Hepatocyte (in vitro differentiated cells): ENCODE data around the gene MMGT1. TPM values are rescaled to one million over a fixed set of nuclear protein-coding genes. Genes with fewer than 3 reads are reported as not detected.

Source experiments
- DNase-seq: peaks from one replicate; pipeline ENCODE4 v3.0.0-alpha.2; 2016; ENCODE audit warnings: low spot score
- H2AFZ ChIP-seq: fragments of 200-600 bp; sonication (generic); 2 replicates; pipeline ENCODE4 v1.6.0; 2016; ENCODE audit warnings: antibody characterized with exemption, mild to moderate bottlenecking
- H3K27ac ChIP-seq: fragments of 200-600 bp; sonication (generic); 2 replicates; pipeline ENCODE4 v1.5.1; 2016; ENCODE audit warnings: mild to moderate bottlenecking
- H3K27me3 ChIP-seq: fragments of 200-600 bp; sonication (generic); 2 replicates; pipeline ENCODE4 v1.6.1; 2016
- H3K36me3 ChIP-seq: fragments of 200-600 bp; sonication (generic); replicated peaks from 2 replicates; pipeline ENCODE4 v1.5.1; 2016; ENCODE audit warnings: low read depth; ENCODE audit not compliant: insufficient read depth
- H3K4me1 ChIP-seq: fragments of 200-600 bp; sonication (generic); 2 replicates; pipeline ENCODE4 v1.5.1; 2016; ENCODE audit warnings: mild to moderate bottlenecking, moderate library complexity; ENCODE audit not compliant: insufficient read depth
- H3K4me2 ChIP-seq: fragments of 200-600 bp; sonication (generic); 2 replicates; pipeline ENCODE4 v1.6.0; 2016
- H3K4me3 ChIP-seq: fragments of 200-600 bp; sonication (generic); 2 replicates; pipeline ENCODE4 v1.5.1; 2016; ENCODE audit warnings: mild to moderate bottlenecking
- H3K79me2 ChIP-seq: fragments of 200-600 bp; sonication (generic); 2 replicates; pipeline ENCODE4 v1.6.0; 2017; ENCODE audit warnings: mild to moderate bottlenecking
- H3K9me2 ChIP-seq: fragments of 200-600 bp; sonication (generic); replicated peaks from 2 replicates; pipeline ENCODE4 v1.6.0; 2017; ENCODE audit warnings: mild to moderate bottlenecking; ENCODE audit not compliant: insufficient read depth
- H3K9me3 ChIP-seq: fragments of 200-600 bp; sonication (generic); 2 replicates; pipeline ENCODE4 v1.5.1; 2016; ENCODE audit warnings: low read depth, mild to moderate bottlenecking
- H4K20me1 ChIP-seq: fragments of 200-600 bp; sonication (generic); 2 replicates; pipeline ENCODE4 v1.6.0; 2016; ENCODE audit warnings: mild to moderate bottlenecking; ENCODE audit not compliant: insufficient read depth, poor library complexity, severe bottlenecking
- CTCF ChIP-seq: fragments of 200-600 bp; sonication (generic); IDR thresholded peaks from 2 replicates; pipeline ENCODE4 v1.5.1; 2016; ENCODE audit warnings: antibody characterized with exemption, mild to moderate bottlenecking; ENCODE audit not compliant: poor library complexity
- EZH2 ChIP-seq: fragments of 200-600 bp; sonication (generic); IDR thresholded peaks from 2 replicates; pipeline ENCODE4 v1.6.1; 2016; ENCODE audit warnings: antibody characterized with exemption, mild to moderate bottlenecking, borderline replicate concordance
- EZH2phosphoT487 ChIP-seq: fragments of 200-600 bp; sonication (generic); IDR thresholded peaks from one replicate; pipeline ENCODE4 v1.6.1; 2018; ENCODE audit warnings: antibody characterized with exemption, mild to moderate bottlenecking, low read depth, moderate library complexity; ENCODE audit not compliant: unreplicated experiment, severe bottlenecking
- WGBS: methylation state at CpG from one replicate; pipeline ENCODE4 v1.1.6; 2016; ENCODE audit warnings: low lambda C conversion rate; ENCODE audit errors: missing lambda C conversion rate; 5-methylcytosine and 5-hydroxymethylcytosine counted together
- polyA plus RNA-seq: library from polyadenylated mRNA; unstranded; fragments of >200 nt; fragmentation: Nextera tagmentation; extraction: Ambion mirVana; gene quantifications from 2 replicates; pipeline ENCODE4 v1.2.1, GENCODE V29; 2016
- total RNA-seq: library from RNA; depleted of rRNA; stranded (reverse); fragments of >200 nt; gene quantifications from 2 replicates; pipeline ENCODE4 v1.2.3, GENCODE V29; 2014

MMGT1 gene
- total and polyA plus RNA-seq, 2 experiments from 2014 or later, result 10.2 to 20.7 TPM

GRCh38 chrX:135975421-135975820, 1.6 kb upstream of the MMGT1 start:
- no peak for TF ChIP-seq CTCF
- no peak for TF ChIP-seq EZH2phosphoT487
- no peak for TF ChIP-seq EZH2

GRCh38 chrX:135974279-135974856, 580 bp upstream of the MMGT1 start:
- peak overlapping the region; percentile 58 for H3K27ac ChIP-seq
- H3K4me3 ChIP-seq, result no peak overlapping the region
- peaks cover 9% of the 10 kb centered on the region for H3K4me1 ChIP-seq
- peaks cover 34% of the 10 kb centered on the region for H3K79me2 ChIP-seq
- no peaks in the 10 kb centered on the region for H3K27me3 ChIP-seq
- peak overlapping the region; percentile 74 for H3K4me2 ChIP-seq
- no peak overlapping the region for H2AFZ ChIP-seq
- peak; percentile 85 for DNase-seq
- WGBS, result 44% methylated on average over 8 of the region's 32 CpGs
- no peaks in the 10 kb centered on the region for H3K36me3 ChIP-seq
- H3K9me3 ChIP-seq, result no peaks in the 10 kb centered on the region
- TF ChIP-seq CTCF (no peak), EZH2 (no peak), EZH2phosphoT487 (no peak)
- no peaks in the 10 kb centered on the region for H3K9me2 ChIP-seq
- no peaks in the 10 kb centered on the region for H4K20me1 ChIP-seq

More at GRCh38 chrX:135975421-135975820, 1.6 kb upstream of the MMGT1 start:
- Histone ChIP-seq H3K79me2 (peaks cover 25% of the 10 kb centered on the region), H3K9me3 (no peaks in the 10 kb centered on the region), H3K4me2 (no peak overlapping the region), H3K36me3 (no peaks in the 10 kb centered on the region), H3K9me2 (no peaks in the 10 kb centered on the region), H3K27me3 (no peaks in the 10 kb centered on the region), H2AFZ (no peak overlapping the region), H3K4me3 (no peak overlapping the region), H3K27ac (no peak overlapping the region), H3K4me1 (peaks cover 9% of the 10 kb centered on the region), H4K20me1 (no peaks in the 10 kb centered on the region)
- WGBS, result 76% methylated on average over 1 of the region's 1 CpG
- no peak for DNase-seq

GRCh38 chrX:135973025-135973547, 702 bp downstream of the MMGT1 start:
- Histone ChIP-seq H3K27me3 (no peaks in the 10 kb centered on the region), H4K20me1 (no peaks in the 10 kb centered on the region), H3K79me2 (peaks cover 36% of the 10 kb centered on the region), H3K4me2 (peak overlapping the region; percentile 79), H3K9me3 (no peaks in the 10 kb centered on the region), H3K27ac (peak overlapping the region; percentile 98), H3K4me1 (peaks cover 9% of the 10 kb centered on the region), H2AFZ (peak overlapping the region; percentile 76), H3K9me2 (no peaks in the 10 kb centered on the region), H3K36me3 (no peaks in the 10 kb centered on the region), H3K4me3 (peak overlapping the region; percentile 72)
- DNase-seq, result peak; percentile 19
- 48% methylated on average over 10 of the region's 10 CpGs for WGBS
- TF ChIP-seq EZH2phosphoT487, result no peak
- TF ChIP-seq EZH2, result no peak
- TF ChIP-seq CTCF, result no peak
